GM12892 (cell line): Measurements from ENCODE around the gene KRTAP10-8.

Experiments
- POLR2A ChIP-seq: IDR thresholded peaks from 2 replicates; pipeline ENCODE4 v1.6.1; 2011; ENCODE audit warnings: low read depth, low read length, control low read depth
- TAF1 ChIP-seq: IDR thresholded peaks from 2 replicates; pipeline ENCODE4 v1.6.1; 2011; ENCODE audit warnings: low read depth, mild to moderate bottlenecking, control low read depth, low read length, borderline replicate concordance

- TF ChIP-seq POLR2A = no peak
- no peak for TF ChIP-seq TAF1
Observed at GRCh38 chr21:44609193-44609592, 2.7 kb upstream of the KRTAP10-8 start.
